ENCODE results near the gene NKD1.

The NKD1 gene

DNA sequence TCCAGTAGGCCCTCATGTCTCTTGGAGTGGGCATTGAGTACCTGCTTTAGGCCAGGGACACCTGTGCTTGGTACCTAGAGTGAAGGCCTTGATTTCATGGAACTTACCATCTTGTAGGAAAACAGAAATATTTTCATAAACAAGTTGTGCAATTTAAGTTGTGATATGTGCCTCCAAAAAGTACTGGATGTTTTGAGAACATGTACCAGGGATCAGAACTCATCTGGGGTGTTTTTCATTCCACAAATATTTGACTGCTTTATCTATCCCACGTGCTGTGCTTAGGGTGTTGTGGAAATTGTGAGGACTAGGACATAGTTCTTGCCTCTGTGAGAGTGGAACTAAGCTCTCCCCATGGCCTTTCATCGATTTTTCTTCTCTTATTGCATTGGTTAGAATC lies 8.8 kb downstream of the NKD1 start:
- Histone ChIP-seq H3K36me3 (no peaks in the 10 kb centered on the region), H3K4me1 (no peaks in the 10 kb centered on the region), H3K27me3 (no peaks in the 10 kb centered on the region), H3K4me3 (ENCODE audit: low read depth, low read length) (no peak overlapping the region), H3K9me3 (no peaks in the 10 kb centered on the region)
- TF ChIP-seq, protein P1, sequence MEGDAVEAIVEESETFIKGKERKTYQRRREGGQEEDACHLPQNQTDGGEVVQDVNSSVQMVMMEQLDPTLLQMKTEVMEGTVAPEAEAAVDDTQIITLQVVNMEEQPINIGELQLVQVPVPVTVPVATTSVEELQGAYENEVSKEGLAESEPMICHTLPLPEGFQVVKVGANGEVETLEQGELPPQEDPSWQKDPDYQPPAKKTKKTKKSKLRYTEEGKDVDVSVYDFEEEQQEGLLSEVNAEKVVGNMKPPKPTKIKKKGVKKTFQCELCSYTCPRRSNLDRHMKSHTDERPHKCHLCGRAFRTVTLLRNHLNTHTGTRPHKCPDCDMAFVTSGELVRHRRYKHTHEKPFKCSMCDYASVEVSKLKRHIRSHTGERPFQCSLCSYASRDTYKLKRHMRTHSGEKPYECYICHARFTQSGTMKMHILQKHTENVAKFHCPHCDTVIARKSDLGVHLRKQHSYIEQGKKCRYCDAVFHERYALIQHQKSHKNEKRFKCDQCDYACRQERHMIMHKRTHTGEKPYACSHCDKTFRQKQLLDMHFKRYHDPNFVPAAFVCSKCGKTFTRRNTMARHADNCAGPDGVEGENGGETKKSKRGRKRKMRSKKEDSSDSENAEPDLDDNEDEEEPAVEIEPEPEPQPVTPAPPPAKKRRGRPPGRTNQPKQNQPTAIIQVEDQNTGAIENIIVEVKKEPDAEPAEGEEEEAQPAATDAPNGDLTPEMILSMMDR (IDR thresholded peaks at IDR 0.05; ENCODE audit: low read depth, low read length) = no peak
- DNase-seq = no peak

DNA sequence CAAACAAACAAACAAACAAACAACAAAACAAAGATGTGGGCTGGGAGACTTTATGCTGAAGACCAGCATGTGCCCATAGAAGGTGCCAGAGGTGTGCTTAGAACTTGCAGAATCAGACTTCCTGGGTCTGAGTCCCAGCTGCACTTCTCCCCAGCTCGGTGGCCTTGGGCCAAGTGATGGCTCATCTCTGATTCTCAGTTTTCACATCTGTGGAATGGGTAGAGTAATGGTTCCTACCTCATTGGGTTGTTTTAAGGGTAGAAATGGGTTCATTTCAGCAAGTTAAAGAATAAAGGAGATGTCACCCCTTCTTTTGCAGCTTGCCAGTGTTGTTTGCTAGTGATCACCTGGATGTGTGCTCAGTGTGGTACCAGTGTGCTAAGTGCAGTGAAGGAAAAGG lies 10.7 kb downstream of the NKD1 start:
- Histone ChIP-seq H3K27me3 (no peaks in the 10 kb centered on the region), H3K9me3 (no peaks in the 10 kb centered on the region), H3K4me3 (ENCODE audit: low read depth, low read length) (no peak overlapping the region), H3K36me3 (no peaks in the 10 kb centered on the region), H3K4me1 (no peaks in the 10 kb centered on the region)
- no peak for DNase-seq
- TF ChIP-seq, protein P1 (IDR thresholded peaks at IDR 0.05; ENCODE audit: low read depth, low read length) = no peak

DNA sequence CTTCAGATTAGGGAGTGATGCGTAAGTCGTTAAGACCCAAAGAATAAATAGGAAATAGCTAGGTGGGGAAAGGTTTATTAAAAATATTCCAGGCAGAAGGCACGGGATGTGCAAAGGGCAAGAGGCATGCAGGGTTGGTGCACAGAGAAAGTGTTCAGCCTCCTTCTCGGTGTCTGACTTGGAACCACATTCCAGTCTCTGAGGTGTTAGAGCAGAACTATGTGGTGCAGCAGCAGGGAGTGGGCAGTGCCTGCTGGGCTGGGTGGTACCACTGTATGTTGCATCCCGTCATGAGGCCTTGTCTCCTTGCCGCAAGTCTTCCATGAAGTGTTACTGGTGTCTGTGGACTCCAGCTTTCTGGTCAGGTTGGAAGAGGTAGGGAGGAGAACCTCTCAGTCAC lies 11.1 kb downstream of the NKD1 start:
- TF ChIP-seq, protein P1 (IDR thresholded peaks at IDR 0.05; ENCODE audit: low read depth, low read length) = no peak
- Histone ChIP-seq H3K9me3 (no peaks in the 10 kb centered on the region), H3K4me1 (no peaks in the 10 kb centered on the region), H3K4me3 (ENCODE audit: low read depth, low read length) (no peak overlapping the region), H3K36me3 (no peaks in the 10 kb centered on the region), H3K27me3 (no peaks in the 10 kb centered on the region)
- DNase-seq = no peak

DNA sequence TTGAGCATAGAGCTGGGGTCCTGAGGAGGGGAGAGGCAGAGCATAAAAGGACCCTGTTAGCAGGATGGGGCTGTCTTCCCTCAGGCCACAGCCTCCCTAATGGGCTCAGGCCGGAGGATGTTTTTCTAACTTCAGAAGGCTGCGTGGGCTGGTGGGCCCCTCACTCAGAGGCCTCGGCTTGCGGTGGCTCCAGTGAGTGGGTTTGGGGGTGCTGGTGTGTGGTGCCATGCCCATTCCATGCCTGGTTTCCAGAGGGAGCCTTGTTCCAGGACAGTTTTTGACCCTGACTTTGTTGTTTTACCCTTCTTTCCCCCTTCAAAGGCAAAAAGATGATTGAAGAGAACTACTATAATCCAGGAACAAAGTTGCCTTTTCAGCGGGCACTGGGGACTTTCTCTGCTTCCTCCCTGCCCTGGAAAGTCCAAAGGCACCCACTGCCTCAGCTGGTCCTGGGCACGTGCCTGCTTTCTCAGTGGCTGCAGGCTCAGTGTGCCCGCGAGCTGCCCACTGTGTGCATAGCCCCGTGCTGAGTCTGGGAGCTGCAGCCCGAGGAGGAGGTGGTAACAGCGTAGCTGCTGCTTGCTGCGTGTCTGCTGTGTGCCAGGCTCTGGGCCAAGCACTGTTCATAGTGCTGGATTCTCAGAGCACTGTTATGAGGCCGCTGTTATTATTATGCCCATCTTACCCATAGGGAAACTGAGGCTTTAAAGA lies 11.8 kb downstream of the NKD1 start:
- H3K9me3 ChIP-seq = no peaks in the 10 kb centered on the region
- H3K36me3 ChIP-seq = no peaks in the 10 kb centered on the region
- H3K4me1 ChIP-seq = no peaks in the 10 kb centered on the region
- no peak for DNase-seq
- TF ChIP-seq, protein P1 (IDR thresholded peaks at IDR 0.05; ENCODE audit: low read depth, low read length) = no peak
- no peak overlapping the region for H3K4me3 ChIP-seq (ENCODE audit: low read depth, low read length)
- H3K27me3 ChIP-seq = no peaks in the 10 kb centered on the region

DNA sequence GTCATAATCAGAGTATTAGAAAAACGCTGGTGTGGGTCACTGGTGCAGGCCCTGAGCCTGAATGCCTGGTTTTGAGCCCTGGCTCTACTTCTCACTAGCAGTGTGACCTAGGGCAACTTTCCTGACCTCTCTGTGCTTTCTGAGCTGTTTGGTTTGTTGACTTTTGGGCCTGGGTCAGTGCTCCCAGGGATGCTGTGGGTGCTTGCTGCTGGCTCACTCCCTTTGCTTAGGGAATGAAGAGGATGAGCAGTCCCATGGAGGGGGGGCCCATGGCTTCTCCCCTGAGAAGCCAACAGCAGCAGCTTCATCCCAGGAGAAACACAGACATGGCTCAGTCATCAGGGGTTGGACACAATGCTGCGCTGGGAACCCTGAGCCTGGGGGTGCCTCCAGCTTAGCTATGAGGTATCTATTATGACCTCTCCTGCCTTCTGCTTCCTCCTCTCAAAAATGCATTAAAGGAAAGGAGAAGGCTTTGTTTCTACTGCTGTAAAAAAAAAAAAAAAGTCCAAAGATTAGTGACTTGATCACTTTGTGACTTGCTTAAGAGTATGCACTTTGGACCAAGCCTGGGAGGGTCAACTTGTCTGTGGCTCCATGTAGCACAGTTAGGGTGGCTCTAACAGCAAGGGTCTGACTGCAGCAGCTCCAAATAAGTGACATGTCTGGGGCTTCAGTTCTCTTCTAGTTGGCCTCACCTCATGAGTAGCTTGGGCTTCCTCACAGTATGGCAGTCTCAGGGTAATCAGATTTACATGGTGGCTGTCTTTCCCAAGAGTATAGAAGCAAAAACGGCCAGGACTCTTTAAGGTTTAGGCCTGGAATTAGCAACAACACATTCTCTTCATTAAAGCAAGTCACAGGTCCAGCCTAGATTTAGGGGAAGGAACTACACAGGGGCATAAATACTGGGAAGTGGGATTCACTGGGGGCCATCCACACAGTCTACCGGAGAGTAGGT lies 13.0 kb downstream of the NKD1 start:
- TF ChIP-seq, protein P1 (IDR thresholded peaks at IDR 0.05; ENCODE audit: low read depth, low read length) = no peak
- Histone ChIP-seq H3K4me1 (no peaks in the 10 kb centered on the region), H3K9me3 (no peaks in the 10 kb centered on the region), H3K36me3 (no peaks in the 10 kb centered on the region), H3K4me3 (ENCODE audit: low read depth, low read length) (no peak overlapping the region), H3K27me3 (no peaks in the 10 kb centered on the region)
- DNase-seq = no peak

DNA sequence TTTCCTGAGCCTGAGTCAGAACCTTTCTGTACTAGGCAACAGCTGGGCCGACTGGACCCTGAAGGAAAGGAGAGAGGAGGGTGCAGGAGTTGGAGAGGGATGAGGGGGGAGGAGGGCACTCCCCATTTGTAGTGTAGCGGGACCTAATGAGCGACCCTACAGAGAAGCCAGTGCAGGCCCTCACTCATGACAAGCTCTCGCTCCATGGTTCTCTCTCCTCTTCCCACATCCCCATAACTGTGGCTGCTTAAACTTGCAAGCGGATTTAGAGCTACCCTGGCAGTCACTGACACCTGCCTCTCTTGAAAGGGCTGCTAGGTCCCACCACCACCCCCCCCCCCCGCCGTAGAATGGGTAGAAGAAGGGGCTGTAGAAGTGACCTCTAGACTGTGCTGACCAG lies 14.5 kb downstream of the NKD1 start:
- Histone ChIP-seq H3K4me1 (no peaks in the 10 kb centered on the region), H3K9me3 (no peaks in the 10 kb centered on the region), H3K27me3 (no peaks in the 10 kb centered on the region), H3K4me3 (ENCODE audit: low read depth, low read length) (no peak overlapping the region), H3K36me3 (no peaks in the 10 kb centered on the region)
- TF ChIP-seq, protein P1 (IDR thresholded peaks at IDR 0.05; ENCODE audit: low read depth, low read length) = no peak
- no peak for DNase-seq

Data from BE2C (cell line).